ENCODE data around the gene SYT12.

Gene SYT12

GRCh38 chr11:67031791-67032561 lies 9.0 kb downstream of the SYT12 start:
- DNase-seq: no peak

- DNase-seq: no peak
Measured at GRCh38 chr11:67032830-67033551, 10.1 kb downstream of the SYT12 start.

- DNase-seq: no peak
Measured at GRCh38 chr11:67033661-67034166, 10.8 kb downstream of the SYT12 start.

GRCh38 chr11:67034350-67034749 lies 11.4 kb downstream of the SYT12 start:
- DNase-seq: no peak

GRCh38 chr11:67040147-67040546 lies 17.2 kb downstream of the SYT12 start:
- no peak for DNase-seq

GRCh38 chr11:67041602-67042001 lies 18.7 kb downstream of the SYT12 start:
- DNase-seq: no peak

GRCh38 chr11:67043572-67044349 lies 20.8 kb downstream of the SYT12 start:
- no peak for DNase-seq

GRCh38 chr11:67044496-67044895 lies 21.6 kb downstream of the SYT12 start:
- no peak for DNase-seq

- no peak for DNase-seq
Measured at GRCh38 chr11:67045314-67045713, 22.4 kb downstream of the SYT12 start.

- DNase-seq: no peak
Measured at GRCh38 chr11:67048515-67049130, 25.7 kb downstream of the SYT12 start.

GRCh38 chr11:67050139-67050538 lies 27.2 kb downstream of the SYT12 start:
- no peak for DNase-seq

GRCh38 chr11:67051180-67051893 lies 28.4 kb downstream of the SYT12 start:
- DNase-seq: no peak

- DNase-seq: no peak
Measured at GRCh38 chr11:67051945-67052488, 29.1 kb downstream of the SYT12 start.

- DNase-seq: no peak
Measured at GRCh38 chr11:67052891-67053290, 30.0 kb downstream of the SYT12 start.

- DNase-seq: peak; percentile 26 to 37
Measured at GRCh38 chr11:67053896-67054329, 31.0 kb downstream of the SYT12 start.

- DNase-seq: no peak
Measured at GRCh38 chr11:67054346-67054835, 31.5 kb downstream of the SYT12 start.

- peak; percentile 14 to 24 for DNase-seq
Measured at GRCh38 chr11:67054836-67055523, 32.0 kb downstream of the SYT12 start.

- DNase-seq: peak; percentile 32 to 52
Measured at GRCh38 chr11:67055812-67056211, 32.9 kb downstream of the SYT12 start.

- peak in 1 of 2 experiments; percentile 42 for DNase-seq
Measured at GRCh38 chr11:67056267-67057204, 33.6 kb downstream of the SYT12 start, which contains the start of gene RHOD. Gene RHOD (plus strand): TSS chr11:67056847. CDS start chr11:67056903, 56 bp downstream.
